HG03135 (cell line): ENCODE measurements around the gene SRM.
"Not testable (repeated sequence)": the region's sequence is repeated elsewhere in the genome, so short reads cannot be mapped to it uniquely, and the experiment has no call there.

Source experiments
- ATAC-seq: cut with Tn5 transposase; IDR thresholded peaks from one replicate; pipeline ENCODE4 v1.9.1; 2021; ENCODE audit warnings: mild to moderate bottlenecking, moderate library complexity; ENCODE audit not compliant: unreplicated experiment

The SRM gene

DNA sequence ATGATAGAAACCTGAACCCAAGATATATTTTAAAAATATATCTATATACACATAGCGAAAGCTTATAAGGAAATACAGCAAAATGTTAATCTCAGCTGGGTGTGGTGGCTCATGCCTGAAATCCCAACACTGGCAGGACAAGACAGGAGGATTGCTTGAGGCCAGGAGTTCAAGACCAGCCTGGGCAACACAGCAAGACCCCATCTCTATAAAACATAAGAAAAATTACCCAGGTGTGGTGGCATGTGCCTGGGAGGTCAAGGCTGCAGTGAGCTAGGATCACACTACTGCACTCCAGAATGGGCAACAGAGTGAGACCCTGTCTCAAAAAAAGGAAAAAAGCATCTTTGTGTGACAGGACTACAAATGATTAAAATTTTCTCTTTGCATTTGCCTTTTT, 6.0 kb upstream of the SRM start:
- ATAC-seq, result no peak

- no peak for ATAC-seq
Observed at GRCh38 chr1:11064942-11065341, 5.1 kb upstream of the SRM start.

GRCh38 chr1:11063937-11064537, 4.2 kb upstream of the SRM start:
- not testable (repeated sequence) for ATAC-seq

- no peak for ATAC-seq
Observed at GRCh38 chr1:11062965-11063401, 3.2 kb upstream of the SRM start.

GRCh38 chr1:11061652-11062365, 2.0 kb upstream of the SRM start:
- ATAC-seq, result no peak

DNA sequence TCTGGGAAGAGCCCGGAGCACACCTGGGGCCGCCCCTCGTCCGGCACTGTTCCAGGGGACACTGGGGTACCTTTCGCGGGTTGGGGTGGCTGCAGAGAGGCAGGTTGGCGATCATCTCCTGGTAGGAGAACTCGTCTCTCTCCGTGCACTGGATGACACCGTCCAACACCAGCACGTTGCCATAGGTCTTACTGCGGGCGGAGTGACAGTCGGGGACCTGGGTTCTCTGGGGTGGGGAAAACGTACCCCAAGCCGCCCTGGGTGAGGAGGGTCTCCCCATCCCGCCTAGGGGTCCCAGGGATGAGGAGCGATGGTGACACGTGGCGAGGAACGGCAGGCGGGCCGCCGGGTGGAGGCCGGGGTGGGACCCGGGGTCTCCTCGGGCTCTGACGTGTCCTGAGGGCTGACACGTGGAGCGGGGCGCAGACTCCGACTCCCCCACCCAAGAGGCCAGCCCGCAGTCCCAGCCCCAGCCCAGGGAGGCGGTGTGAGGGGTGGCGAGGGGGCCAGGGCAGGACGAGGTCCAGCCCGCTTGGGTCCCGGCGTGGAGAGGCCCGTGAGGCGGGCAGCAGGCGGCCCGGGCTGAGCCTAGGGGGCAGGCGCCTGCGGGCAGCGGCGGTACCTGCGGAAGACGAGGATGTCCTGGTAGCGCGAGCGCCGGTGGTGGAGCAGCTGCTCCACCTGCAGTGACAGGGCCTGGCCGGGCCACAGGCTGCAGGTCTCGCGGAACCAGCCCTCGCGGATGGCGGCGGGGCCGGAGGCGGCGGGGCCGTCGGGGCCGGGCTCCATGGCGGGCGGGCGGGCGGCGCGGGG, 457 bp downstream of the SRM start:
- peak; percentile 32 for ATAC-seq

DNA sequence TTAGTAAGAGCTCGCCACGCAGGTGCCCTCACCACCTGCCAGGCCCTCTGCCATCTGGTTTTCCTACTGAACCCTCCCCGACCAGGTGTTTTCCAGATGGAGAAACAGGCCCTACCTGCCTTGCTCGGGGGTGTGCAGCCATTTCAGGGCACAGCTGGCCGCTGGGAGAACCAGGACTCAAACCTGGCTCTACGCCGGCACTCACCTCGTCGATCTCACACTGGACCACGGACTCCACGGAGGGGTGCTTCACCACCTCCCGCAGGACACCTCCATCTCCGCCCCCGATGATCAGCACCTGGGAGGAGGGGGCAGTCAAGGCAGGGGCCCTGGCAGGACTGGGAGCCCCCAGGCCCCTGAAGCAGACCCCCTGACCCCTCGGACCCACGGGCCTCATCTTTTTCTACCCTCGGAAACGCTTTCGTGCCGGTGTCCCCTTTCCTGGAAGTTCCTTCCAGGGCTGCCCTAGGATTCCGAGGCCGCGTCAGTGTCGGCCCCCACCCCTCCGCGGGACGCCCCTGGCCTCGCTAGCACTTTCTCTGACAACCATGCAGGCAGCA, 1.1 kb downstream of the SRM start:
- ATAC-seq, result no peak

DNA sequence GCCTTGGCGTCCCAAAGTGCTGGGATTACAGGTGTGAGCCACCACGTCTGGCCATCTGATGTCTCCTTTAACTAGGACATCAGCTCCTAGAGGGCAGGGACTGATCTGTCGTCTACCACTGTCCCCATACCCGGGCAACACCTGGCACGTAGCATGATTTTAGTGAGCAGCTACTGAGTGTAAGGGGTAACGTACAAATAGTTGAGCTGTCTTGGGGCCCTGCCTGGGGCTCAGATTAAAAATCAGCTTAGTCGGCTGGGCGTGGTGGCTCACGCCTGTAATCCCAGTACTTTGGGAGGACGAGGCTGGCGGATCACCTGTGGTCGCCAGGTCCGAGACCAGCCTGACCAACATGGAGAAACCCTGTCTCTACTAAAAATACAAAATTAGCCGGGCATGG, 1.8 kb downstream of the SRM start:
- ATAC-seq, result no peak

DNA sequence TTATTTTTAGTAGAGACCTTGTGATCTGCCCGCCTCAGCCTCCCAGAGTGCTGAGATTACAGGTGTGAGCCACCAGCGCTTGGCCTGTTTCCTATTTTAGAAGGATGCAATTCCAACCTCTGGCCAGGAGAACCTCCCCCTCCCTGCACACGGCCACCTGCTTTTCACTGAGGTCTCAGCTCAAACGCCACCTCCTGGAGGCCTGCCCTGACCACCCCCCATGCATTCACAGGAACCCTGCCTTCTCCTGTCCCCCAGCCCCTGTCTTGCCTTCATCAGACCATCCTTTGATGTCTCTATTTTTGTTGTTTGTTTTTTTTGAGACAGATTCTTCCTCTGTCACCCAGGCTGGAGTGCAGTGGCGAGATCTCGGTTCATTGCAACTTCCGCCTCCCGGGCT, 2.3 kb downstream of the SRM start:
- no peak for ATAC-seq

- no peak for ATAC-seq
Observed at GRCh38 chr1:11056504-11056903, 3.3 kb downstream of the SRM start.

DNA sequence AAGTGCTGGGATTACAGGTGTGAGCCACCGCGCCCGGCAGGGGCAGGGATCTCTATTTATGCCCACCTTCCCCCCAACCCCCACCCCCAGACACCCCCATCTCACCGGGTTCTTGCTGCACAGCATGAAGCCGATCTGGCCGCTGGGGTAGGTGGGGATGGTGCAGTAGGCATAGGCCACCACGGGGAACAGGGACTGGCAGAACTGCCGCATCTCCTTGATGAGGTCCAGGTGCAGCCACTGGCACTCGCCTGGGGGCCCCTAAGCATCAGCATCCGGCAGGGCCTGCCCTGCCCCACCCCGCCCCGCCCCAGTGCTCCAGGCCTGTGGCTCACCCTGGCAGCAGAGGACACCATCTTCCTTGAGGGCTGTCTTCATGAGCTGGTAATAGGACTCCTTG, 4.1 kb downstream of the SRM start:
- ATAC-seq, result no peak

DNA sequence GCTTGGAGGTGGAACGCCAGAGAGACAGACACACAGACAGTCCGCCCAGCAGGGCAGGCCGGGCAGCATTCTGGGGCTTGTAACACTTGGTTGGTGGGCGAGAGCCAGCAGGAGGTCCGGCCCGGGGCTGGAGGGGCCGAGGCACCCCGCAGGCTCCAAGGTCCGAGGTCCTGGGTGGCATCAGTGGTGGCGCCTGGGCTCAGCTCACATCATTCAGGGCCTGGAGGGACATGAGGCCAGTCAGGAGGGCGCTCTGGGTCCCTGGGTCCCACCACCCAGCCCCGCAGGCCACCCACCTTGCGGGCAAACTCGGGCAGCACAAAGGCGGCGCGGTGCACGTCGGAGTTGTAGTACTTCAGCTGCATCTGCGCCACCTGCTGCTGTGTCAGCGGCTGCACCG, 5.2 kb downstream of the SRM start:
- no peak for ATAC-seq

DNA sequence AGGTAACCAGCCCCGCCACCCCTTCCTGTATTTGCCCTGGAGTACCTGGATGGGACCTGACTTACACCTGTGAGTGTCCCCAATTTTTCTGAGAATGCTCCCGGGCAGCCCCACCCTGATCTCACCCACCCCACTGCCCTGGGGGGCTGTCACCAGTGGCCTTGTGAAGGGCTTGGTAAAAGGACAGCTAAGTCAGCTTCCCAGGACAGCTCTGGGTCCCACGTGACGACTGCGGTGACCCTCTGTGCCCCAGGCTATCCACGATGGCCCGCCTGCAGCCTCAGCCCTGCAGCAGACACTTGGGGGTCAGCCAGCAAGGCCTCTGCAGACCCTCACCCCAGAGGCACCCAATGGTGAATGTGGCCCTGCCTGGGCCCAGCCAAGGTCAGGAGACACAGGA, 5.6 kb downstream of the SRM start:
- ATAC-seq, result no peak

- no peak for ATAC-seq
Observed at GRCh38 chr1:11053758-11054137, 6.1 kb downstream of the SRM start.

GRCh38 chr1:11052839-11053757, 6.7 kb downstream of the SRM start:
- ATAC-seq, result no peak

DNA sequence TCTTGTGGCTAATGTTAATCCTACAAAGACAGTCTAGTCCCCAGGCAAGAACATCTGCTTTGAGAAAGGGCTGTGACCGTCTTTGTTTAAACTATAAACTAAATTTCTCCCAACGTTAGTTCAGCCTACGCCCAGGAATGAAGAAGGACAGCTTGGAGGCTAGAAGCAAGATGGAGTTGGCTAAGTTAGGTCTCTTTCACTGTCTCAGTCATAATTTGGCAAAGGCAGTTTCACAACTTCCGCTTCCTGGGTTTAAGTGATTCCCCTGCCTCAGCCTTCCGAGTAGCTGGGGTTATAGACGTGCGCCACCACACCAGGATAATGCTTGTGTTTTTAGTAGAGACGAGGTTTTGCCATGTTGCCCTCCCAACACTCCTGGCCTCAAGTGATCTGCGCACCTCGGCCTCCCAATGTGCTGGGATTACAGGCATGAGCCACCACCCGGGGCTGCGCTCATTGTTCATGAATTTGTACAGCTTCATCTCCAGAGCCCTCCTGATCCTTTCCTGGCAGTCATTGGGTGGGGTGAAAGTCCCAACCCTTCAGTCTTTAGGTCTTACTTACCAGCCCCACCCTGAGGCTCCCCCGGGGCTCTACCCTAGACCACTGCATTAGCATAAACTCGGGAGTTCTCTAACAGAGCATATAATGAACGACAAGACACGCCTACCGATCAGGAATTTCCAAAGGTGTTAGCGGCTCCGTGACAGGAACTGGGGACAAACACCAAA, 7.9 kb downstream of the SRM start:
- ATAC-seq, result no peak

DNA sequence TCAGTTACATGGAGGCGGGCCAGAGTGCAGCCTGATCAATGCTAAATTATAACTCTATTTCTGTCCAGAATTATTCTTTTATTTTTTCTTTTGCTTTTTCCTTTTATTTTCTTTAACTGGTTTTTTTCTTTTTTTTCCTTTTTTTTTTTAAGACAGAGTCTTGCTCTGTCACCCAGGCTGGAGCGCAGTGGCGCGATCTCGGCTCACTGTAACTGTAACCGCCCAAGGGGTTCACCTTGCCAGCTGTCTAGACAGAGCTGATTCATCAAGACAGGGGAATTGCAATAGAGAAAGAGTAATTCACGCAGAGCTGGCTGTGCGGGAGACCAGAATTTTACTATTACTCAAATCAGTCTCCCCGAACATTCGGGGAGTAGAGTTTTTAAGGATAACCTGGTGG, 8.7 kb downstream of the SRM start:
- ATAC-seq, result not testable (repeated sequence)

- no peak for ATAC-seq
Observed at GRCh38 chr1:11046625-11047365, 13.0 kb downstream of the SRM start, which contains the start of gene MASP2. TSS of gene MASP2 (minus strand) at chr1:11047239. CDS start at chr1:11047207, 32 bp downstream.

- ATAC-seq, result no peak
Observed at GRCh38 chr1:11046270-11046566, 13.6 kb downstream of the SRM start.
